ENCODE data around the gene FKBP11.
"Not testable (repeated sequence)": the region's sequence is repeated elsewhere in the genome, so short reads cannot be mapped to it uniquely, and the experiment has no call there.

The FKBP11 gene

GRCh38 chr12:48903982-48904411 lies 21.3 kb downstream of the FKBP11 start:
- peak; percentile 81 for DNase-seq

- DNase-seq: no peak
Observed at GRCh38 chr12:48903363-48903981, 21.8 kb downstream of the FKBP11 start.

- no peak for DNase-seq
Observed at GRCh38 chr12:48901278-48901677, 24.0 kb downstream of the FKBP11 start.

- no peak for DNase-seq
Observed at GRCh38 chr12:48899651-48900050, 25.6 kb downstream of the FKBP11 start.

GRCh38 chr12:48894271-48894670 lies 31.0 kb downstream of the FKBP11 start:
- no peak for DNase-seq

GRCh38 chr12:48890657-48891418 lies 34.5 kb downstream of the FKBP11 start:
- DNase-seq: peak; percentile 28

- no peak for DNase-seq
Observed at GRCh38 chr12:48889679-48890078, 35.6 kb downstream of the FKBP11 start.

- no peak for DNase-seq
Observed at GRCh38 chr12:48883305-48884161, 41.8 kb downstream of the FKBP11 start.

- no peak for DNase-seq
Observed at GRCh38 chr12:48882972-48883304, 42.4 kb downstream of the FKBP11 start.

- no peak for DNase-seq
Observed at GRCh38 chr12:48882315-48882687, 43.0 kb downstream of the FKBP11 start.

GRCh38 chr12:48881686-48882314 lies 43.5 kb downstream of the FKBP11 start:
- DNase-seq: no peak

GRCh38 chr12:48880647-48881046 lies 44.6 kb downstream of the FKBP11 start:
- DNase-seq: no peak

GRCh38 chr12:48878548-48878947 lies 46.7 kb downstream of the FKBP11 start:
- DNase-seq: no peak

GRCh38 chr12:48875944-48876515 lies 49.3 kb downstream of the FKBP11 start:
- DNase-seq: no peak

GRCh38 chr12:48873534-48873933 lies 51.8 kb downstream of the FKBP11 start:
- DNase-seq: not testable (repeated sequence)

GRCh38 chr12:48873096-48873495 lies 52.2 kb downstream of the FKBP11 start:
- DNase-seq: no peak

Measured in DMS153 (cell line).